OCI-LY1 (cell line): Measurements from ENCODE around the gene NTRK3.

ENCODE experiments used
- H2AFZ ChIP-seq: fragments of 200-600 bp; sonication (generic), shearing (Covaris generic); 2 replicates; pipeline ENCODE4 v1.6.0; 2014; ENCODE audit warnings: antibody characterized with exemption, mild to moderate bottlenecking, low read length
- H3F3A ChIP-seq: fragments of 200-600 bp; sonication (generic), shearing (Covaris generic); 2 replicates; pipeline ENCODE4 v1.6.0; 2014; ENCODE audit warnings: mild to moderate bottlenecking, antibody characterized with exemption, low read length, moderate library complexity; ENCODE audit not compliant: insufficient read depth
- H3K27ac ChIP-seq: fragments of 200-600 bp; sonication (generic); 2 replicates; pipeline ENCODE4 v1.5.1; 2014; ENCODE audit warnings: low read length, mixed run types, mild to moderate bottlenecking, low read depth; ENCODE audit not compliant: poor library complexity, severe bottlenecking
- H3K27me3 ChIP-seq: fragments of 200-600 bp; sonication (generic); 2 replicates; pipeline ENCODE4 v1.6.0; 2014; ENCODE audit warnings: antibody characterized with exemption, mild to moderate bottlenecking, low read length, moderate library complexity; ENCODE audit not compliant: insufficient read depth
- H3K36me3 ChIP-seq: fragments of 200-600 bp; sonication (generic); 2 replicates; pipeline ENCODE4 v1.6.1; 2014; ENCODE audit warnings: mild to moderate bottlenecking, antibody characterized with exemption, low read length, moderate library complexity, mixed read lengths; ENCODE audit not compliant: insufficient read depth
- H3K4me1 ChIP-seq: fragments of 200-600 bp; sonication (generic); 2 replicates; pipeline ENCODE4 v1.5.1; 2014; ENCODE audit warnings: mild to moderate bottlenecking, low read length, moderate library complexity; ENCODE audit not compliant: insufficient read depth, severe bottlenecking
- H3K4me2 ChIP-seq: fragments of 200-600 bp; sonication (generic), shearing (Covaris generic); 2 replicates; pipeline ENCODE4 v1.6.1; 2014; ENCODE audit warnings: low read length
- H3K4me3 ChIP-seq: fragments of 200-600 bp; sonication (generic); 2 replicates; pipeline ENCODE4 v1.5.1; 2014; ENCODE audit warnings: low read length, low read depth, mild to moderate bottlenecking, mixed read lengths; ENCODE audit not compliant: poor library complexity, severe bottlenecking
- H3K79me2 ChIP-seq: fragments of 200-600 bp; shearing (Covaris generic); 2 replicates; pipeline ENCODE4 v1.6.1; 2016; ENCODE audit warnings: mixed run types, low read length, mixed read lengths; ENCODE audit not compliant: insufficient read depth
- H3K9ac ChIP-seq: fragments of 200-600 bp; sonication (generic), shearing (Covaris generic); 2 replicates; pipeline ENCODE4 v1.6.1; 2014; ENCODE audit warnings: mild to moderate bottlenecking, low read length, mixed read lengths
- H3K9me2 ChIP-seq: fragments of 200-600 bp; sonication (generic), shearing (Covaris generic); 2 replicates; pipeline ENCODE4 v1.6.1; 2014; ENCODE audit warnings: low read depth, mild to moderate bottlenecking, low read length, mixed read lengths
- H3K9me3 ChIP-seq: fragments of 200-600 bp; shearing (Covaris generic); 2 replicates; pipeline ENCODE4 v1.6.1; 2014; ENCODE audit warnings: low read length, mixed read lengths
- H4K20me1 ChIP-seq: fragments of 200-600 bp; sonication (generic), shearing (Covaris generic); 2 replicates; pipeline ENCODE4 v1.6.0; 2016; ENCODE audit warnings: mild to moderate bottlenecking, low read length; ENCODE audit not compliant: insufficient read depth
- CTCF ChIP-seq: fragments of 200-600 bp; sonication (generic), shearing (Covaris generic); IDR thresholded peaks from 2 replicates; pipeline ENCODE4 v1.5.1; 2017; ENCODE audit warnings: mild to moderate bottlenecking, antibody characterized with exemption, low read length, moderate library complexity, mixed read lengths
- EZH2 ChIP-seq: fragments of 200-600 bp; sonication (generic), shearing (Covaris generic); IDR thresholded peaks from 2 replicates; pipeline ENCODE4 v1.8.0; 2017; ENCODE audit warnings: borderline replicate concordance, mixed run types, mild to moderate bottlenecking, antibody characterized with exemption, low read length, moderate library complexity, mixed read lengths

NTRK3 gene

GRCh38 chr15:88231909-88232644 is 24.5 kb downstream of the NTRK3 start:
- Histone ChIP-seq H3K9me2 (no peaks in the 10 kb centered on the region), H2AFZ (no peak overlapping the region), H3F3A (no peaks in the 10 kb centered on the region), H3K27me3 (no peaks in the 10 kb centered on the region), H3K9ac (no peak overlapping the region), H4K20me1 (no peaks in the 10 kb centered on the region), H3K4me2 (no peak overlapping the region), H3K4me1 (no peaks in the 10 kb centered on the region), H3K9me3 (no peaks in the 10 kb centered on the region), H3K27ac (no peak overlapping the region), H3K79me2 (no peaks in the 10 kb centered on the region), H3K36me3 (no peaks in the 10 kb centered on the region), H3K4me3 (no peak overlapping the region)
- TF ChIP-seq EZH2 (no peak), CTCF (no peak)

- Histone ChIP-seq H3K79me2 (no peaks in the 10 kb centered on the region), H3F3A (no peaks in the 10 kb centered on the region), H3K4me1 (no peaks in the 10 kb centered on the region), H2AFZ (no peak overlapping the region), H3K27me3 (no peaks in the 10 kb centered on the region), H3K9me3 (no peaks in the 10 kb centered on the region), H3K27ac (no peak overlapping the region), H3K36me3 (no peaks in the 10 kb centered on the region), H3K9ac (no peak overlapping the region), H4K20me1 (no peaks in the 10 kb centered on the region), H3K4me2 (no peak overlapping the region), H3K4me3 (no peak overlapping the region), H3K9me2 (no peaks in the 10 kb centered on the region)
- TF ChIP-seq EZH2 (no peak), CTCF (no peak)
Measured at GRCh38 chr15:88230823-88231222, 25.7 kb downstream of the NTRK3 start.

GRCh38 chr15:88225461-88225860 is 31.1 kb downstream of the NTRK3 start:
- Histone ChIP-seq H3K79me2 (no peaks in the 10 kb centered on the region), H3K9me2 (no peaks in the 10 kb centered on the region), H3K4me2 (no peak overlapping the region), H3K27me3 (no peaks in the 10 kb centered on the region), H3K4me1 (no peaks in the 10 kb centered on the region), H3K4me3 (no peak overlapping the region), H4K20me1 (no peaks in the 10 kb centered on the region), H2AFZ (no peak overlapping the region), H3K36me3 (no peaks in the 10 kb centered on the region), H3F3A (no peaks in the 10 kb centered on the region), H3K9me3 (no peaks in the 10 kb centered on the region), H3K27ac (no peak overlapping the region), H3K9ac (no peak overlapping the region)
- TF ChIP-seq EZH2 (no peak), CTCF (no peak)
